Mesothelial cell of epicardium (in vitro differentiated cells): ENCODE results near the gene PKIB. TPM values are rescaled to one million over a fixed set of nuclear protein-coding genes. Genes with fewer than 3 reads are reported as not detected.

Source experiments
- DNase-seq, 2 experiments: peaks; one replicate each; pipeline ENCODE4 v3.0.0; 2021; ENCODE audit warnings: low spot score in 2 of 2; ENCODE audit not compliant: unreplicated experiment in 2 of 2
- H3K27ac Mint-ChIP-seq: 2 replicates; pipeline ENCODE4 v1.8.0; 2021; ENCODE audit warnings: mixed read lengths
- H3K27me3 Mint-ChIP-seq: 2 replicates; pipeline ENCODE4 v1.8.0; 2021; ENCODE audit warnings: low read depth, mixed read lengths
- H3K36me3 Mint-ChIP-seq: 2 replicates; pipeline ENCODE4 v1.8.0; 2021; ENCODE audit warnings: mixed read lengths
- H3K4me1 Mint-ChIP-seq: 2 replicates; pipeline ENCODE4 v1.8.0; 2021; ENCODE audit warnings: mixed read lengths
- H3K4me3 Mint-ChIP-seq: 2 replicates; pipeline ENCODE4 v1.8.0; 2021; ENCODE audit warnings: mild to moderate bottlenecking, moderate library complexity, mixed read lengths
- H3K9me3 Mint-ChIP-seq: 2 replicates; pipeline ENCODE4 v1.8.0; 2021; ENCODE audit warnings: mixed read lengths
- CTCF ChIP-seq: fragments of 200-600 bp; sonication (generic); IDR thresholded peaks from one replicate; pipeline ENCODE4 v1.5.0; 2021; ENCODE audit warnings: antibody characterized with exemption; ENCODE audit not compliant: unreplicated experiment
- total RNA-seq: library from RNA; stranded (reverse); gene quantifications from 3 replicates; pipeline ENCODE4 v1.2.1, GENCODE V29; 2021

Gene PKIB
- total RNA-seq, 1 donor from 2014 or later: 48.9 TPM

GRCh38 chr6:122653094-122653493 lies 42.9 kb downstream of the PKIB start:
- no peak for TF ChIP-seq CTCF
- H3K9me3 Mint-ChIP-seq: peaks cover 11% of the 10 kb centered on the region
- no peak overlapping the region for H3K27ac Mint-ChIP-seq
- no peak for DNase-seq
- H3K36me3 Mint-ChIP-seq: peaks cover 12% of the 10 kb centered on the region
- no peaks in the 10 kb centered on the region for H3K27me3 Mint-ChIP-seq
- peaks cover 40% of the 10 kb centered on the region for H3K4me1 Mint-ChIP-seq
- no peak overlapping the region for H3K4me3 Mint-ChIP-seq

- H3K27ac Mint-ChIP-seq: no peak overlapping the region
- H3K4me1 Mint-ChIP-seq: peaks cover 45% of the 10 kb centered on the region
- peaks cover 8% of the 10 kb centered on the region for H3K36me3 Mint-ChIP-seq
- no peaks in the 10 kb centered on the region for H3K27me3 Mint-ChIP-seq
- H3K9me3 Mint-ChIP-seq: peaks cover 6% of the 10 kb centered on the region
- no peak for TF ChIP-seq CTCF
- DNase-seq: no peak
- H3K4me3 Mint-ChIP-seq: no peak overlapping the region
Observed at GRCh38 chr6:122654012-122654411, 43.8 kb downstream of the PKIB start.

- no peak overlapping the region for H3K4me3 Mint-ChIP-seq
- no peaks in the 10 kb centered on the region for H3K27me3 Mint-ChIP-seq
- peak overlapping the region; percentile 63 for H3K27ac Mint-ChIP-seq
- H3K4me1 Mint-ChIP-seq: peaks cover 38% of the 10 kb centered on the region
- no peaks in the 10 kb centered on the region for H3K9me3 Mint-ChIP-seq
- H3K36me3 Mint-ChIP-seq: peaks cover 6% of the 10 kb centered on the region
- no peak for TF ChIP-seq CTCF
- no peak for DNase-seq
Observed at GRCh38 chr6:122657601-122658000, 47.4 kb downstream of the PKIB start.

- TF ChIP-seq CTCF: no peak
- H3K4me1 Mint-ChIP-seq: peaks cover 36% of the 10 kb centered on the region
- H3K27ac Mint-ChIP-seq: no peak overlapping the region
- H3K4me3 Mint-ChIP-seq: no peak overlapping the region
- DNase-seq: no peak
- peaks cover 3% of the 10 kb centered on the region for H3K36me3 Mint-ChIP-seq
- no peaks in the 10 kb centered on the region for H3K27me3 Mint-ChIP-seq
- peaks cover 3% of the 10 kb centered on the region for H3K9me3 Mint-ChIP-seq
Observed at GRCh38 chr6:122660296-122660695, 50.1 kb downstream of the PKIB start.

GRCh38 chr6:122663981-122664380 lies 53.8 kb downstream of the PKIB start:
- peaks cover 3% of the 10 kb centered on the region for H3K36me3 Mint-ChIP-seq
- H3K9me3 Mint-ChIP-seq: peaks cover 3% of the 10 kb centered on the region
- peak overlapping the region; percentile 43 for H3K27ac Mint-ChIP-seq
- H3K27me3 Mint-ChIP-seq: no peaks in the 10 kb centered on the region
- no peak for DNase-seq
- H3K4me1 Mint-ChIP-seq: peaks cover 48% of the 10 kb centered on the region
- TF ChIP-seq CTCF: no peak
- H3K4me3 Mint-ChIP-seq: no peak overlapping the region

- DNase-seq: no peak
- Mint-ChIP-seq H3K9me3 (peaks cover 3% of the 10 kb centered on the region), H3K36me3 (peaks cover 5% of the 10 kb centered on the region), H3K4me3 (no peak overlapping the region), H3K27ac (peak overlapping the region; percentile 85), H3K27me3 (no peaks in the 10 kb centered on the region), H3K4me1 (peaks cover 45% of the 10 kb centered on the region)
- no peak for TF ChIP-seq CTCF
Observed at GRCh38 chr6:122665929-122666328, 55.7 kb downstream of the PKIB start.
